SH-SY5Y (cell line): ENCODE results near the gene PIP5K1B.

Experiments used
- GATA2 ChIP-seq: IDR thresholded peaks from 2 replicates; pipeline ENCODE4 v1.6.1; 2011; ENCODE audit warnings: mild to moderate bottlenecking, low read depth, low read length
- GATA3 ChIP-seq: IDR thresholded peaks from 2 replicates; pipeline ENCODE4 v1.6.1; 2011; ENCODE audit warnings: low read depth, mild to moderate bottlenecking, low read length, moderate library complexity

DNA sequence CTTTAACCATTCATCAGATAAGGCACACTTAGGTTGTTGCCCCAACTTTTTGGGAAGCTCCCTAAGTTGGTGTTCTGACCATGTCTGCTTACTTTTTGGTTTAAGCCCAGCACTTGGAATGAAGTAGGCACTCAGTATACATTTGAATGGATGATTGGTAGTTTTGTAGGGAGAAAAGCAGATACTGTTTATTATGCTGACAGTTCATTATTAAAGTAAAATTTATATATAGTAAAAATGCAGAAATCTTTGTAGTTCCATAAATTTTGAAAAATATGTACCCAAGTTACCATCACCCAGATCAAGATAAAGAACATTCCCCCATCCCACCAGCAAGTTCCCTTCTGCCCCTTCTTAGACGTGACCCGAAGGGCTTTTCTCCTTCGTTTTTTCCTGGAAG is 273.5 kb downstream of the PIP5K1B start:
- no peak for TF ChIP-seq GATA3
- no peak for TF ChIP-seq GATA2
